B cell (primary cell): ENCODE measurements around the gene FALEC. TPM values are rescaled to one million over a fixed set of nuclear protein-coding genes. Genes with fewer than 3 reads are reported as not detected.
A peak's percentile ranks its signal among the peaks of the same experiment; 100 is the strongest.

Source experiments
- ATAC-seq: fragments of 200-7000 bp; cut with Tn5 transposase; one replicate; pipeline ENCODE4 v1.10.0; 2021; ENCODE audit warnings: low read depth, mild to moderate bottlenecking, moderate number of reproducible peaks, moderate library complexity
- CTCF ChIA-PET: fragments of 350-600 bp; sonication (Branson Sonifier 250); formaldehyde crosslinking; loops from one replicate; lab custom pipeline; 2021; ENCODE audit warnings: antibody characterized with exemption, inconsistent platforms; lab: Charles Lee
- POLR2A ChIA-PET: fragments of 350-600 bp; sonication (Branson Sonifier 250); formaldehyde crosslinking; loops from one replicate; lab custom pipeline; 2021; ENCODE audit warnings: antibody characterized with exemption; lab: Charles Lee
- DNase-seq: peaks from one replicate; pipeline ENCODE4 v3.0.0; 2013
- H2AFZ ChIP-seq: 2 replicates; pipeline ENCODE4 v1.6.1; 2012; ENCODE audit warnings: mild to moderate bottlenecking, low read depth, low read length; ENCODE audit not compliant: insufficient read depth, poor library complexity, severe bottlenecking
- H3K27ac ChIP-seq, 2 donors: 1 replicate in 1 of 2; 2 replicates in 1 of 2; pipeline ENCODE4 v1.5.1; 2012 to 2013; ENCODE audit warnings: low read length in 2 of 2, mild to moderate bottlenecking in 2 of 2, moderate library complexity in 1 of 2
- H3K27me3 ChIP-seq, 4 experiments: fragments of 200-600 bp in 1 of 4; sonication (generic) in 1 of 4; replicated peaks in 1 of 4; 1 replicate in 2 of 4; 2 replicates in 2 of 4; pipeline versions ENCODE4 v1.6.1 to v1.7.0; 2013 to 2016; ENCODE audit warnings: low read length in 3 of 4, mild to moderate bottlenecking in 2 of 4, mixed read lengths in 1 of 4, moderate library complexity in 1 of 4; ENCODE audit not compliant: insufficient read depth in 4 of 4, control insufficient read depth in 3 of 4; ENCODE audit errors: control extremely low read depth in 1 of 4
- H3K36me3 ChIP-seq, 2 experiments: replicated peaks in 1 of 2; 1 replicate in 1 of 2; 2 replicates in 1 of 2; pipeline versions ENCODE4 v1.6.1 to v1.7.1; 2013; ENCODE audit warnings: low read length in 1 of 2; ENCODE audit not compliant: insufficient read depth in 2 of 2, control insufficient read depth in 1 of 2; ENCODE audit errors: control extremely low read depth in 1 of 2, extremely low read depth in 1 of 2
- H3K4me1 ChIP-seq, 2 donors: fragments of 200-600 bp in 1 of 2; sonication (generic) in 1 of 2; 1 replicate in 1 of 2; 2 replicates in 1 of 2; pipeline versions ENCODE4 v1.5.1 to v1.6.1; 2013 to 2017; ENCODE audit warnings: low read length in 2 of 2; ENCODE audit not compliant: control insufficient read depth in 2 of 2, insufficient read depth in 2 of 2
- H3K4me2 ChIP-seq: replicated peaks from 2 replicates; pipeline ENCODE3; 2012; ENCODE audit warnings: mild to moderate bottlenecking, low read depth, low read length; ENCODE audit not compliant: poor library complexity, severe bottlenecking
- H3K4me3 ChIP-seq, 5 experiments: fragments of 200-600 bp in 1 of 5; sonication (generic) in 1 of 5; 1 replicate in 3 of 5; 2 replicates in 2 of 5; pipeline versions ENCODE4 v1.5.1 to v1.7.0; 2011 to 2016; ENCODE audit warnings: low read length in 4 of 5, mild to moderate bottlenecking in 4 of 5, low read depth in 2 of 5, control low read depth in 1 of 5, moderate library complexity in 1 of 5; ENCODE audit not compliant: insufficient read depth in 1 of 5; ENCODE audit errors: control extremely low read depth in 1 of 5, extremely low read depth in 1 of 5
- H3K79me2 ChIP-seq: fragments of 200-600 bp; sonication (generic); one replicate; pipeline ENCODE4 v1.6.0; 2016; ENCODE audit warnings: low read length; ENCODE audit not compliant: control insufficient read depth, insufficient read depth
- H3K9ac ChIP-seq: fragments of 200-600 bp; sonication (generic); 2 replicates; pipeline ENCODE4 v1.6.1; 2017; ENCODE audit warnings: mild to moderate bottlenecking, low read length, moderate library complexity
- H3K9me3 ChIP-seq, 3 donors: one replicate each; pipeline versions ENCODE4 v1.6.1 to v1.7.1; 2013; ENCODE audit warnings: low read length in 2 of 3; ENCODE audit not compliant: control insufficient read depth in 2 of 3, insufficient read depth in 1 of 3; ENCODE audit errors: control extremely low read depth in 1 of 3
- H4K20me1 ChIP-seq: 2 replicates; pipeline ENCODE4 v1.6.0; 2012; ENCODE audit warnings: mild to moderate bottlenecking, low read length; ENCODE audit not compliant: insufficient read depth, control insufficient read depth, poor library complexity, severe bottlenecking
- H3K27ac Mint-ChIP-seq: one replicate; pipeline ENCODE4 v1.8.0; 2021; ENCODE audit warnings: mixed read lengths
- H3K27me3 Mint-ChIP-seq: one replicate; pipeline ENCODE4 v1.8.0; 2021; ENCODE audit warnings: mixed read lengths
- H3K4me1 Mint-ChIP-seq: one replicate; pipeline ENCODE4 v1.8.0; 2021; ENCODE audit warnings: mixed read lengths
- H3K4me3 Mint-ChIP-seq: one replicate; pipeline ENCODE4 v1.8.0; 2021; ENCODE audit warnings: mixed read lengths
- H3K9me3 Mint-ChIP-seq: one replicate; pipeline ENCODE4 v1.8.0; 2022; ENCODE audit warnings: mixed read lengths; ENCODE audit not compliant: insufficient read depth
- EZH2 ChIP-seq: IDR thresholded peaks from 2 replicates; pipeline ENCODE4 v1.6.1; 2012; ENCODE audit warnings: borderline replicate concordance, low read depth, mild to moderate bottlenecking, moderate library complexity, low read length; ENCODE audit not compliant: insufficient read depth, poor library complexity, severe bottlenecking
- whole genome bisulfite sequencing: methylation state at CpG from one replicate; pipeline ENCODE4 v1.1.5; 2013; ENCODE audit warnings: missing lambda C conversion rate; ENCODE audit not compliant: insufficient coverage; 5-methylcytosine and 5-hydroxymethylcytosine counted together
- intact Hi-C: fragments of 100-400 bp; cut with micrococcal nuclease; formaldehyde crosslinking; loops from one replicate; pipeline ENCODE4 v1.10.0; 2022
- polyA plus RNA-seq: library from polyadenylated mRNA; depleted of rRNA; stranded (reverse); fragments of >200 nt; gene quantifications from 2 replicates; pipeline ENCODE4 v1.2.3, GENCODE V29; 2012
- total RNA-seq, 2 donors: library from RNA; stranded (reverse); fragments of 120-200 nt in 1 of 2; gene quantifications; 1 replicate in 1 of 2; 2 replicates in 1 of 2; pipeline versions ENCODE4 v1.2.3 to v1.2.4, GENCODE V29; 2013 to 2022
- TF ChIP-seq, protein P1 (sequence below): fragments of 200-600 bp; IDR thresholded peaks from one replicate; pipeline ENCODE4 v1.8.0; 2022; ENCODE audit warnings: antibody characterized with exemption, mild to moderate bottlenecking

Gene FALEC
- total and polyA plus RNA-seq, 2 donors (not counting 1 experiment from before 2014, with no cell fraction given): 1.1 to 2.6 TPM

DNA sequence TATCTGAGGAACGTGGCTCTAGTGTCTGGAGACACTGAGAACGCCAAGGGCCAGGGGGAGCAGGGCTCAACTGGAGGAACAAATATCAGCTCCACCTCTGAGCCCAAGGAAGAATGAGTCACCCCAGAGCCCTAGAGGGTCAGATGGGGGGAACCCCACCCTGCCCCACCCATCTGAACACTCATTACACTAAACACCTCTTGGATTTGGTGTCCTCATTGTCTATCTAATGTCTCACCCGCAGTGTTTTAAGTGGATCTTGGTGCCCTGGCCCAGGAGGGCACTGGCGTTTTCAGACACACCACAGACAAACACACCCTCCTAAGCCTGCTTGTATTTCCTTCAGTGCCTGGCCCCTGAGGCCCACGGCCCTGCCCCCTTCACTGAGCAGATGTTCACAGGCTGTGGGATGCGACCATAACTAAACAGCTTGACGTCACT lies 2.2 kb upstream of the FALEC start:
- H3K4me3 ChIP-seq: no peak overlapping the region
- Mint-ChIP-seq H3K4me1 (peaks cover 25% of the 10 kb centered on the region), H3K27ac (no peak overlapping the region), H3K9me3 (no peaks in the 10 kb centered on the region), H3K4me3 (peak overlapping the region; percentile 70), H3K27me3 (no peaks in the 10 kb centered on the region)
- H3K9ac ChIP-seq: no peak overlapping the region
- H3K27ac ChIP-seq: no peak overlapping the region
- no peak overlapping the region for H2AFZ ChIP-seq
- H3K27me3 ChIP-seq: no peaks in the 10 kb centered on the region
- TF ChIP-seq, protein P1, sequence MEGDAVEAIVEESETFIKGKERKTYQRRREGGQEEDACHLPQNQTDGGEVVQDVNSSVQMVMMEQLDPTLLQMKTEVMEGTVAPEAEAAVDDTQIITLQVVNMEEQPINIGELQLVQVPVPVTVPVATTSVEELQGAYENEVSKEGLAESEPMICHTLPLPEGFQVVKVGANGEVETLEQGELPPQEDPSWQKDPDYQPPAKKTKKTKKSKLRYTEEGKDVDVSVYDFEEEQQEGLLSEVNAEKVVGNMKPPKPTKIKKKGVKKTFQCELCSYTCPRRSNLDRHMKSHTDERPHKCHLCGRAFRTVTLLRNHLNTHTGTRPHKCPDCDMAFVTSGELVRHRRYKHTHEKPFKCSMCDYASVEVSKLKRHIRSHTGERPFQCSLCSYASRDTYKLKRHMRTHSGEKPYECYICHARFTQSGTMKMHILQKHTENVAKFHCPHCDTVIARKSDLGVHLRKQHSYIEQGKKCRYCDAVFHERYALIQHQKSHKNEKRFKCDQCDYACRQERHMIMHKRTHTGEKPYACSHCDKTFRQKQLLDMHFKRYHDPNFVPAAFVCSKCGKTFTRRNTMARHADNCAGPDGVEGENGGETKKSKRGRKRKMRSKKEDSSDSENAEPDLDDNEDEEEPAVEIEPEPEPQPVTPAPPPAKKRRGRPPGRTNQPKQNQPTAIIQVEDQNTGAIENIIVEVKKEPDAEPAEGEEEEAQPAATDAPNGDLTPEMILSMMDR: no peak
- no peak for TF ChIP-seq EZH2
- DNase-seq: no peak
- ATAC-seq: no peak
- H3K79me2 ChIP-seq: peaks cover 3% of the 10 kb centered on the region
- no peaks in the 10 kb centered on the region for H3K36me3 ChIP-seq
- no peaks in the 10 kb centered on the region for H4K20me1 ChIP-seq
- intact Hi-C loops: no loop called here
- WGBS: 93% methylated on average over 6 of the region's 7 CpGs
- ChIA-PET CTCF (interaction anchor here (0.7 kb wide), 2 partner anchors 149 to 1331 kb away, joined by 3 read pairs; no protein-coding TSS in a partner anchor), POLR2A (no interaction called here)
- H3K4me2 ChIP-seq: no peak overlapping the region
- H3K9me3 ChIP-seq: no peaks in the 10 kb centered on the region
- peaks cover 22 to 26% of the 10 kb centered on the region in 2 donors for H3K4me1 ChIP-seq

DNA sequence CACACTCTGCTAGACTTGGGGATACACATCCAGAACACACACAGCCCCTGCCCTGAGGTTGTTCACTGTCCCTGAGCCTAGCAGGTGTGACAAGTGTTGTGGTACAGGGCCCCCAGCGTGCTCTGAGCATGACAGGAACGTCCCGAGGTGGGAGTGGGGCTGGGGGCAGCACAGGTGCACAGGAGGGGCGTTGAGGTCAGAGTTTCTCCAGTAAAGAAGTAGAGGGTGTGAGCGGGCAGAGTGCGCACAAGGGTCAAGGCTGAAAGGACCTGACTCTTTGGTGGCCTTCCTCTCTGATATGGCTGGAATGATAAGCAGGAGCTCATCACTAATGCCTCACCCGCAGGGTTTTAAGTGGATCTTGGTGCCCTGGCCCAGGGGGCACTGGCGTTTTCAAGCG lies 1.3 kb upstream of the FALEC start:
- ATAC-seq (no peak), DNase-seq (no peak)
- H3K4me1 Mint-ChIP-seq: peaks cover 25% of the 10 kb centered on the region
- H3K27me3 Mint-ChIP-seq: no peaks in the 10 kb centered on the region
- H3K9me3 Mint-ChIP-seq: no peaks in the 10 kb centered on the region
- WGBS: 91% methylated on average over 9 of the region's 9 CpGs
- no peak overlapping the region for H3K9ac ChIP-seq
- H3K27ac Mint-ChIP-seq: peak overlapping the region; percentile 61
- peaks cover 3% of the 10 kb centered on the region for H3K79me2 ChIP-seq
- H3K27ac ChIP-seq: no peak overlapping the region
- CTCF ChIA-PET: interaction anchor here (3.3 kb wide), 1 partner anchor 49 kb away, joined by 11 read pairs; no protein-coding TSS in a partner anchor
- H3K4me3 Mint-ChIP-seq: peak overlapping the region; percentile 90
- H3K9me3 ChIP-seq: no peaks in the 10 kb centered on the region
- intact Hi-C loops: no loop called here
- H2AFZ ChIP-seq: no peak overlapping the region
- no peak overlapping the region for H3K4me2 ChIP-seq
- H3K36me3 ChIP-seq: no peaks in the 10 kb centered on the region
- H3K4me3 ChIP-seq: no peak overlapping the region
- POLR2A ChIA-PET: interaction anchor here (0.6 kb wide), 1 partner anchor 219 kb away, joined by 8 read pairs; no protein-coding TSS in a partner anchor
- TF ChIP-seq, protein P1: no peak
- no peak for TF ChIP-seq EZH2
- peaks cover 22 to 26% of the 10 kb centered on the region in 2 donors for H3K4me1 ChIP-seq
- H3K27me3 ChIP-seq: no peaks in the 10 kb centered on the region
- no peaks in the 10 kb centered on the region for H4K20me1 ChIP-seq
